Stimulated activated CD8-positive, alpha-beta memory T cell treated with anti-CD3 and anti-CD28 coated beads, Interleukin-2, amount 100 ng/mL, for 48 hours (primary cell): ENCODE data around the gene WDR45.
A peak's percentile ranks its signal among the peaks of the same experiment; 100 is the strongest.
"Not testable (repeated sequence)": the region's sequence is repeated elsewhere in the genome, so short reads cannot be mapped to it uniquely, and the experiment has no call there.

Experiments used
- DNase-seq, 2 donors: peaks; one replicate each; pipeline ENCODE4 v3.0.0-alpha.2; 2020; ENCODE audit warnings: low read depth in 2 of 2

Gene WDR45

DNA sequence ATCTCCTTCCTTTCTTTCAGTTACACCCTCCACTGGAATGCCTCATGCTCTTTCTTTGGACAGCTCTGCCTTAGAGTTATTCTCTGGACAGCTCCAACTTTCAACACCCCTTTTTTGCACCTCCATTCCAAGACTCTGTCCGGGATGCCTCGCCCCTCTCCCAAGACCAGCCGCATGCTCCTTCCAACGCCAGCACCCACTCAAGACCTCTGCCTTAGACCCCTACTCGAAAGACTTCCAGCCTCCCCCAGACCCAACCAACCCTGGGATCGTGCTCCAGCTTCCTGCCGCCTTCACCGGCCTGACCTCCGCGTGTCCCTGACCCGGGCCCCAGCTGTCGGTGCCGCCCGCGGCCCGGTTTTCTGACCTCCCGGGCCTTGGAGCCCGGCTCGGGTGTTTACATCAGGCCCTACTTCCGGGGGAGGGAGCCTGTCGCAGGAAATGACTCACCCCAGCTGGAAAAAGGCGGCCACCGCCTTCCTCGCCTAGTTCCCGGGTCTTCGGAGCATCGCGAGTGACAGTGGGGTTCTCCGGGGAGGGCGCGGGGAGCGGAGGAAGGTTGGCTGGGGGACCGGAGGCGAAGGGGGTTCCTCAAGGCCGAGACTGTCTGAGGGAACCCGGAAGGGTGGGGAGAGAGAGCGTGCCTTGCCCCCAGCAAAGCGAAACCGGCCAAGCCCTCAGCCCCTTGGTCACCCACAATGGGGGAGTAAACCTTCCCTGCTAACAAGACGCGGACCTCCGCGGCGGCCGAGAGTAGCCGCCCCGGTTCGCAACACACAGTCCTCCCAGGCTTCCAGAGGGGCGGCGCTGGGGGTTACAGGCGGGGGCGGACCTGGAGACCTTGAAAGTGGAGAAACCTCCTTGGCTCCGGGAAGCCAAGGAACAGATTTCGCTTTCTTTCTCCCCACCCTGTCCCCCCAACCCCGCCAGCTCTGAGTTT, at the start of gene WDR45:
WDR45 (minus strand) TSS at position 399 of the 940 bp plus-strand sequence. CDS start 1,792 bp downstream, outside the sequence.
- DNase-seq: peak; percentile 51 to 57

DNA sequence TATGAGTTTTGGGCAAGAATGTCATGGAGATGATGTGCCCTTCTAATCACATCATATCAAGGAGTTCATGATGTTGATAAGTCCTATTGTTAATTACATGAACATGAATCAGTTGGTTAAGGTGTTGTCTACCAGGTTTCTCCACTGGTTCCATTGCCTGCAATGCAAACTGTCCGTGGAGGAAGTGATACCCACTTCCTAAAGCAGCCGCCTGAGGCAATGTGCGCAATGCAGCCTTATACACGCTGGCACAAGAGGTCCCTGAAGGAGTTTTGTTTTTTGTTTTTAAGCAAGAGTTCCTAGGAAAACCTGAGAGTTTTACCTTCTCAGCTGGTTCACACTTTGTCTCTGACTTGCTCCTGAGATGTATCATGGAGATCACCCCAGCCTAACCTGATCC, 49.7 kb upstream of the WDR45 start:
- DNase-seq: no peak

DNA sequence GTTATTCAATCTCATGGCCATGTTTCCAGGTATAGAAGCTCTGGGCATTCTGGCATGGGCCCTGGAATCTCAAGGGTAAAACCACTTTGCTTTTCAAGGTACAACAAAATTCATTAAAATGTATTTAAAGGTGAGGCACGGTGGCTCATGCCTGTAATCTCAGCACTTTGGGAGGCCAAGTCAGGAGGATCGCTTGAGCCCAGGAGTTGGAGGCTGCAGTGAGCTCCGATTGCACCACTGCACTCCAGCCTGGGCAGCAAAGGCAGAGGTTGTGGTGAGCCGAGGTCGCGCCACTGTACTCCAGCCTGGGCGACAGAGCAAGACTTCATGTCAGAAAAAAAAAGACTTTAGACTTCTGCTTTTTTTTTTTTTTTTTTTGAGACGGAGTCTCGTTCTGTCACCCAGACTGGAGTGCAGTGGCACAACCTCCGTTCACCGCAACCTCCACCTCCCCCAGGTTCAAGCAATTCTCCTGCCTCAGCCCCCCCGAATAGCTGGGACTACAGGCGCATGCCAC, 48.1 kb upstream of the WDR45 start:
- not testable (repeated sequence) for DNase-seq

DNA sequence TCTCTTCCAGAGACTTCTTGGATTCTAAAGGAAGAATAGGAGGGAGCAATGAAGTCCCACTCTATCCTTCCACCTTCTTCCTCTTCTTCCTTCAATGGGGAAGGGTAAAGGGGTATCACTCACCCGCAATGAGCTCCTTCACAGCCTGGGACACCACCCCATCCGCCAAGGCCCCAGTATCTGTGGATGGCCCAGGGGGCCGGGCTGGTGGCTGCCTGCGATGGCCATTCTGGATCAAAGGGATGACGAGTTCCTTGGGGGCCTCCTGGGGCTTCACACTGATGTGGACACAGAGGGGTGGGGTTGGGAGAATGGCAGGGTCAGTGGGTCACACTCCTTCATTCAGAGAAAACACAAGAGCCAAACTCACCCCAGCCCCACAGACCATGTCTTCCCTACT, 42.8 kb upstream of the WDR45 start:
- no peak for DNase-seq

DNA sequence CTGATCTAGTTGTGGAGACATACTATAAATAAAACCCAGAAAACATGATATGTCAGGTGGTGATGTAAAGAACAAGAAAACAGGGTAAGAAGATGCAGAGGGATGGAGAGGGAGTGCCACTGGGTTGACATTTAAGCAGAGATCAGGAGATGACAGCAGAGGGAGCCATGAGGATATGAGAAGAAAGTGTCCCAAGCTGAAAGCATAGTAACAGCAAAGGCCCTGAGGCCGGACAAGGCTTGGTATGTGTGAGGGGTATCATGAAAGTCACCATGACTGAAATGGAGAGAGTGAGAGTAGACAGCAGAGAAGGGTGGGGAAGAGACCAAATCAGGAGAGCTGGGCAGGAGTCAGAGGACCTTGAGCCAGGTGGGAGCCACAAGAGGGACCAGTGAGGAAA, 40.4 kb upstream of the WDR45 start:
- no peak for DNase-seq

DNA sequence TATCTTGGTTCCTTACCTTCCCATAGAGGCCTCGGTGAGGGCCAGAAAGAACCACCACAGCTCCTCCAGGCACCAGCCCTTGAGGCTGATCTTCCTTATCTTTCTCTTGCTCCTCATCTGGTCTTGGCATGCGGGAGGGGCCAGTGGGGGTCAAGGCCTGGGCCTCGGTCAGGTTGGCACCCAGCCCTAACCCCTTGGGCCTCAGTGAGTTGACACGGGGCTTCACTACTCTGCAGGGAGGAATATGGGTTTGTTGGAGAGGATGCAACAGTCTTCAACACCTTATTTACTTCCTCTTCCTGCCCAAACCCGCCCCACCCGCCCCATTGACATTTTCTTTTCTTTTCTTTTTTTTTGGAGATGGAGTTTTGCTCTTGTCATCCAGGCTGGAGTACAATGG, 37.9 kb upstream of the WDR45 start:
- DNase-seq: no peak

DNA sequence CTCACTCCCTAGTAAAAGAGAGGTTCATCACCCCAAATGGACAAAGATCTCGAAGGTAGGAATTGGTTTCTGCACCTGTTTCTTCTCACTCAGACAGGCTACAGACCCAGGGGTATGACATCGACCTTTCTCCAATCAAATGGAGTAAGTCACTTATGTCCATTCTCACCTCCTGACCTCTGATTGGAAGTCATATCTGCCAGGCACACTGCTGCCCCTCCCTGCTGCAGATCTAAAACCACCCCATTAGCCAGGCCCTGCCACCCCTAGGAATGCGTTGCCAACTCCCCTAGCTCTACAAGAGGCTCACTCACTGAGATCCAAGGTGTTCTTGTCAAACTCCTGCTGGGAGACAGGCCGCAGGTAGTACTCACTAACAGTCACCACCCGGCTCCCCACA, 37.0 kb upstream of the WDR45 start:
- DNase-seq: no peak

DNA sequence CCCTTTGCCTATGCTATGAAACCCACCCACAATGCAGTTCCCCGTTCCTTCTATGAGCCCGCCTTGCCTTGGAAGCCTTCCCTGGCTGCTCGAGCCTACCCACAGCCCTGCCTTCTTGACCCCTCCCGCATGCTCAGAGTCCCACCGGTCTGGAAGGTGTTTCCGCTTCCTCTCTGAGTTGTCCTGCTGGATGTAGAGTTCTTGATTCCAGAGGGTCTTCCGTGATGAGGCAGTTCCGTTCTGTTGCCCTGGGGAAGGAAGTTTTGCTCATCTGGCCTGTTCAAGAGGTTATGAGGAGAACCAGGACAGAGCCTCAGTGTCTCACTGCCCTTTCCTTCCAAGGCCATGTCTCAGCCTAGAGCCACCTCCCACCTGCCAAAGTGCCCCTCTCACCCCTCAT, 36.4 kb upstream of the WDR45 start:
- no peak for DNase-seq

DNA sequence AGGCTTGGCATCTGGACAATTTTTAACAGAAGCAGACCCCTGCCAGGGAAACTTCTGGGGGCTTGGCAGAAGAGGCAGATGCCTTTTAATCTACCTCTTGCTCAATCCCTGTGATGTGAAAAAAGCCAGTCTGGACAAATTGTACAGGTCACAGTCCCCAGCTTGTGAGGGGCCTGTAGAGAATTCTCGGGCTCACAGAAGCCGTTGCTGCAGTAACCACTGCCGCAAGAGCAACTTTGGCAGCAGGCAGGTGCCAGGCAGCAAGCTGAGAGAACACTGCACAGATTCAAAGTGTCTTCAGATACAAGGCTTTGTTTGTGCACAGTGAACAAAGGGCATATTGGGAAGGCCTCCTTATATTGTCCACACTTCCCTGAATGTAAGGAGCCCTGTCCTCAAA, 32.1 kb upstream of the WDR45 start:
- no peak for DNase-seq

DNA sequence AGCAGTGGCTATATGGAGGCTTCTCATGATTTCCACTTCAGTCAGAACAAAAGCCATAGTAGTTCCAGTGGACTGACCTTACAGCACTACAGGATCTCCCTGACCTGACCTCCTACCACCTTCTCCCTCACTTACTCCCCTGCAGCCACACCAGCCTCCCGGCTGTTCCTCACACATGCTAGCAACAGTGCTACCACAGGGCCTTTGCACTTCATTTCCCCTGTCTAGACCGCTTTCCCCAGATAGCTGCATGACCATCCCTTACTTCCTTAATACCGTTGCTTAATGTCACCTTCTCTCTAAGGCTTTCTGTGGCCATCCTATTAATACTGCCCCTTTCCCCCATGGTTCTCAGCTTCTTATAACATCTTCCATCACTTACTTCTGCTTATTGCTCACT, 30.7 kb upstream of the WDR45 start:
- DNase-seq: no peak

DNA sequence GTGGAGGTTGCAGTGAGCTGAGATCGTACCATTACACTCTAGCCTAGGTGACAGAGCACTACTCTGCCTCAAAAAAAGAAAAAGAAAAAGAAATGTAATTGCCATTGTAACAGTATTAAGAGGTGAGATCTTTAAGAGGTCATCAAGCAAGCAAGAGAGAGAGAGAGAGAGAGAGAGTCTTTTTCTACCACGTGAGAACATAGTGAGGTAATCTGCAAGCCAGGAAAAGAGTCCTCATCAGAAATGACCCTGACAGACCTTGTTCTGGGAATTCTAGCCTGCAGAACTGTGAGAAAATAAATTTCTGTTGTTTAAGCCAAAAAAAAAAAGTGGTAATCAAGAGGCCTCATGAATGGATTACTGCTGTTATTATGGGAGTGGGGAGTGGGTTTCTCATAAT, 29.0 kb upstream of the WDR45 start:
- DNase-seq: no peak

DNA sequence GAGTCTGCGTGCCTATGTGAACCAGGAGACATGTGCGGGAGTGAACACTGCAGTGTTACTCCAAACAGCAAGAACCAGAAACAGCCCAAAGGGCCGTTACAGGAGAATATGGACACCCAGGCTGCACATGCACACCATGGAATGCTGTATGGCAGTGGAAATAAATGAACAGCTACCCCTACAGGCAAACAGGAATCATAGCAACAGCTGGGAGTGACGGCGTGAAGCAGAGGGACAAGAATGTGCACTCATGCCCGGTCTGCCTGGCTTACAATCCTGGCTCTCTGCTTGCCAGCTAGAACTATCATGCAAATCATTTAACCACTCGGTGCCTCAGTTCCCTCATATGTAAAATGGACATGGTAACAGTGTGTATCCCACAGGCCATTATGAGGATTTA, 27.2 kb upstream of the WDR45 start:
- no peak for DNase-seq

DNA sequence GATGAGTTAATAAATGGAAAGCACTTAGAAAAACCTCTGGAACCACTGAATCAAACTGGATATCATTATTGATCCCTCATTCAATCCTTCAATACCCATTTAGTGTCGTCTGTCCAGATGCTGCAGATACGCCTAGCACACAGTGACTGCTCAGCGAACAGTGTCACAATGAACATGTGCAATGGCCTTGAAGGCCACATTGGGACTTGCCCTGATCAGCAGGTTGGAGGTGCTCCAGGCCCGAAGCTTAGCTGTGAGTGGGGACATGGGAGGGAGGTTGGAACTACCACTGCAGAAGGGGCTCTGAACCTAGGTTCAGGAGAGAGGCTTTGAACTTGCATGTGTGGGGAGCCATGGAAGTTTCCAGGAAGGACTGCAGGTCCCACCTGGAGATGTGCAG, 26.6 kb upstream of the WDR45 start:
- no peak for DNase-seq

DNA sequence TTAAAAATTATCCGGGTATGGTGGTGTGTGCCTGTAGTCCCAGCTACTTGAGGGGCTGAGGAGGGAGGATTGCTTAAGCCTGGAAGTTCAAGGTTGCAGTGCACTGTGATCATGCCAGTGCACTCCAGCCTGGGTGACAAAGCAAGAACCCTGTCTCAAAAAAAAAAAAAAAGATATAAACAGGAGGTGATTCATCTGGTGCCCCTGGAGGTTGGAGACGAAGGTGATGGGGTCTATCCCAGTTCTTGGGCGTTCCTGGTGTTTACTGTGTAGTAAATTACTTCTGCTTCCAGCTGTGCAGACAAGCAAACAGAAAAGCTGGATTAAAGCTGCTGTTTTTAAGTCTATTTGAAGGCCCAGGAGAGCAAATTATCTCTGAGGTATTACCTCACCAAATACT, 23.9 kb upstream of the WDR45 start:
- no peak for DNase-seq

DNA sequence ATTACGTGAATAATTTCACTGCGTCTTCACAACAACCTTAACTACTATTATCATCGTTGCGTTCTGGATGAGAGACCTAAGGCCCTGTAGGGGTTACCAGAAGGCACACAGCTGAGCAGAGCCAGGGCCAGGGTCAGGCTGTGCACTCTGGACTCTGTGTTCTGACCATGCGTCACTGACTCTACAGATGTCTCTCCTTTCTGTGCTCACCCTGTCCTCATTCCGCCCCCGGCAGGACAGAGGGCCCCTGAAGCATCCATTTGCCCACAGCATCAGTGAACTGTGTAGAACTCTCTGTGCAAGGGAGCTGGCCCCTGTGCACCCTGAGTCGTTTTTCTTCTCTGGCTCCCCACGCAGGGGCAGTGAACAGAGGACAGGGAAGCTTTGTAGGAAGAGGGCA, 22.5 kb upstream of the WDR45 start:
- DNase-seq: no peak

DNA sequence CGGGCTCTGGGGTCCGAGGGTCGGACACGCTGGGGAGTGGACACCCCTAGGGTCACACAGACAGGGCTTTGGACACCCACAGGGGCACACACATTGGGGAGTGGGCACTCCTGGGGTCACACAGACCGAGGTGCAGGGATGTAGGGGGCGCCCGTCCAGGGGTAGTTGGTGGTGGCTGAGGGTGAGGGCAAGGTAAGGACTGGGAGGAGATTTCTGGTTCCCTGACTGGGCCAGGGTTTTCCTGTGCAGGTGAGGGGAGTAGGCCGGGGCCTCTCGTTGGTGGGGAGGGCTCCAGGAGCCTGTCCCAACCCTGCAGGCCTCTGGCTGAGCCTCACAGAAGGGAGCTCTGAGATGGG, 21.9 kb upstream of the WDR45 start:
- DNase-seq: no peak

DNA sequence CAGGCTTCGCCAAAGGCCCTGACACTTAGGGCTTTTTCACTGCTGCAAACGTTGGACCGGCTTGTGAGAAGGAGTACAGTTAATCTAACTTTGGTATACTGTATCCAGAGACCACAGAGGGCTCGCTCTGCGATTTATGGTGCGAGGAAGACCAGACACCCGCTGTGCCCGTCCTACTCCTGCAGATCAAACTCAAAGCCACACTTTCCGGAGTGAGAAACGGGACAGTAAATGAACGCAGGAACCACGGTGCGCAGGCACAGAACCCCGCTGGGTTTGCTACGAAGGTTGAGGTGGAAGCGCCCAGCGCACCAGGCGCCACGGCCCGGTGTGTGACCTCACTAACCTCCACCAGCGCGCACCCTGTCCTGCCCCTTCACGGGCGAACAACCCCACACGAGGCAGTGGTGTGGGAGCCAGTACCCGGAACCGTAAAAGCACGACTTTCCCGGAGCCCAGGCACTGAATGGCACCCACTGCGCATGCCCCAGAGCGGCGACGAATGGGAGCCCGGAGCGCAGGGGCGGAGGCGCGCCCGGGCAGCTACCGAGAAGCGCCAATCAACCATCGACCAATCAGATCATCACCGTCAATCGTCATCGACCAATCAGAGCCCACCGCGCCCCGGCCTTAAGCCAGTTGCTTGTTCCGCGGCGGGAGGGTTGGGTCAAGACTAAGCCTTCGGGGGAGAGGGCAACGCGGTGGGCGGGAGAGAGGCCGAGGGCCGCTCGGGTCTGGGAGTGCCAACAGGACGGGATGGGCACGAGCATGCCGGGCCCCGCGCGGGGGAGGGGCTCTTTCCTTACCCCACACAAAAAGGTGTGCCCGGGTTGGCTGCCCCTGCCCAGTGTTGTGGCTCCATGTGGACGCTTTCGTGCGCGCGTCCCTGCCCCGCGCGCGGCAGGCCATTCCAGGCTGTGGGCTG, 21.3 kb upstream of the WDR45 start:
- peak; percentile 75 to 80 for DNase-seq

DNA sequence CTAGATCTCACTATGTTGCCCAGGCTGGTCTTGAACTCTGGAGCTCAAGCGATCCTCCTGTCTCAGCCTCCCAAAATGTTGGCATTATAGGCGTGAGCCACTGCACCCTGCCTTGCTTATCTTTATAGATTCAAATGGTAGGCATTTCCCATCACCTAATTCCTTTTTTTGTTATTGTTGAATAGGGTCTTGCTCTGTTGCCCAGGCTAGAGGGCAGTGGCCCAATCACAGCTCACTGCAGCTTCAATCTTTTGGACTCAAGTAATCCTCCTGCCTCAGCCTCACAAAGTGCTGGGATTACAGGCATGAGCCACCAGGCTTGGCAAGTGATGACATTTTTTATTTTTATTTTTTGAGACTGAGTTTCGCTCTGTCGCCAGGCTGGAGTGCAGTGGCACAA, 16.7 kb upstream of the WDR45 start:
- DNase-seq: no peak

DNA sequence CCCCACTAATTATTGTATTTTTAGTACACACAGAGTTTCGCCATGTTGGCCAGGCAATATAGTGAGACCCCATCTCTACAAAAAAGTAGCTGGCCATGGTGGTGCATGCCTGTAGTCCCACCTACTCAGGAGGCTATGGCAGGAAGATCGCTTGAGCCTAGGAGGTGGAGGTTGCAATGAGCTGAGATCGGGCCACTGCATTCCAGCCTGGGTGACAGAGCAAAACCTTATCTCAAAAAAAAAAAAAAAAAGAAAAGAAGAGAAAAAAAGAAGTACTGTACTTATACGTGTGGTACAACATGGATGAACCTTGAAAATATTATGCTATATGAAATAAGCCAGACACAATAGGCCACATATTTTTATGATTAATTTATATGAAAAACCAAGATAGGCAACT, 9.9 kb upstream of the WDR45 start:
- no peak for DNase-seq

DNA sequence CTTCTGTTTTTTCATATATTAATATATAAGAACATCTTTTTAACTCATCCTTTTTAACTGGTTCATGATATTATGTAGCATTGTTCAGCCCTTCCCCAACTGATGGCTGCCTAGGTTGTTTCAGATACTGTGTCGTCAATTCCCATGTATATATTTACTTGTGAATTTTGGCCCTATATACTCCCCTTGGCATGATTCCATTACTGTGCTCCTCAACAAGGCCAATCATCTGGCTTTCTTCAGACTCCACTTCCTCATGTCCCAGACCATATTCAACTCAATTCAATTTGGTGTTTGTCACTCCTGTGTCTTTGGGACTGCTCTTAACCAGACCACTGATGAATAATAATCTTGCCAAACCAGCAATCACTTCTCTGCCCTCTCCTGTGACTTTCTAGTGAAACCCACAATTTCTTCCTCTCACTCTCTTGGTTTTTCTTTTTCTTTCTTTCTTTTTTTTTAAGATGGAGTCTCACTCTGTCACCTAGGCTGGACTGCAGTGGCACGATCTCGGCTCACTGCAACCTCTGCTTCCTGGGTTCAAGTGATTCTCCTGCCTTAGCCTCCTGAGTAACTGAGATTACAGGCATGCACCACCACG, 2.7 kb upstream of the WDR45 start:
- DNase-seq: no peak

DNA sequence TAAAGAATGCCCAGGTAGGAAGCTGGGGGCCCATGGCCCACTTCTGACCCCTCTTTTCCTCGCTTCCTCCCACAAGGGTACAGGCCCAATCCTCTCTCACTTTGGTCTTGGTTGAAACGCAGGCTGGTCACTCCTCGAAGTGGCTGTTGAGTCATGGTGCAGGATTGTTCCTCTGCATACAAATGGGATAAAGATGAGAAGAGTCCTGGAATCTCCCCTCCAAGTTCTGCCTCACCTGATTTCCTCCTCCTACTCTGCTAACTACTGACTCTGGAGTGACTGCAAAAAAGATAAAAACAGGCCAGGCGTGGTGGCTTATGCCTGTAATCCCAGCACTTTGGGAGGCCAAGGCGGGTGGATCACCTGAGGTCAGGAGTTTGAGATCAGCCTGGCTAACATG, 1.7 kb downstream of the WDR45 start:
- DNase-seq: no peak

DNA sequence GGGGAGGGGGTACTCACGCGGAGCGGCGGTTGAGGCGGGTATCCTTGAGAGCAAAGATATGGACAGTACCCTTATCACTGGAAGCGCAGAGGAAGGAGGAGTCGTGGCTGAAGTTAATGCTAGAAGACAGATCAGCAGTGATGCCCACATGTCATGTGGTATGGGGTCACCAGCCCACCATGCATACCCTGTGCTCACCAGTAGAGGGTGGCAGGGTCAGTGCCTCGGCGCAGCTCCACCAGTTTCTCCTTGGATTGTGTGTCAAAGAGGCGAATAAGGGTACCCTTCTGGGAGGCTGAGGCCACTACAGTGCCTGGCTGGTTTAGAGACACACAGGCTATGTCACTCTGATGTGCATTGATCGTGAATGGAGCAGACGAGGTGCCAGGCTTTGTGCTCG, 4.3 kb downstream of the WDR45 start:
- no peak for DNase-seq
